GM12891 (cell line): ENCODE measurements around the gene UBAC1.

Experiments used
- POLR2A ChIP-seq: IDR thresholded peaks from 2 replicates; pipeline ENCODE4 v1.6.1; 2011; ENCODE audit warnings: low read depth, low read length, control low read depth
- POLR2AphosphoS5 ChIP-seq: IDR thresholded peaks from 2 replicates; pipeline ENCODE4 v1.6.1; 2011; ENCODE audit warnings: low read depth, low read length, control low read depth
- TAF1 ChIP-seq: IDR thresholded peaks from 2 replicates; pipeline ENCODE4 v1.6.1; 2011; ENCODE audit warnings: low read depth, low read length, control low read depth

DNA sequence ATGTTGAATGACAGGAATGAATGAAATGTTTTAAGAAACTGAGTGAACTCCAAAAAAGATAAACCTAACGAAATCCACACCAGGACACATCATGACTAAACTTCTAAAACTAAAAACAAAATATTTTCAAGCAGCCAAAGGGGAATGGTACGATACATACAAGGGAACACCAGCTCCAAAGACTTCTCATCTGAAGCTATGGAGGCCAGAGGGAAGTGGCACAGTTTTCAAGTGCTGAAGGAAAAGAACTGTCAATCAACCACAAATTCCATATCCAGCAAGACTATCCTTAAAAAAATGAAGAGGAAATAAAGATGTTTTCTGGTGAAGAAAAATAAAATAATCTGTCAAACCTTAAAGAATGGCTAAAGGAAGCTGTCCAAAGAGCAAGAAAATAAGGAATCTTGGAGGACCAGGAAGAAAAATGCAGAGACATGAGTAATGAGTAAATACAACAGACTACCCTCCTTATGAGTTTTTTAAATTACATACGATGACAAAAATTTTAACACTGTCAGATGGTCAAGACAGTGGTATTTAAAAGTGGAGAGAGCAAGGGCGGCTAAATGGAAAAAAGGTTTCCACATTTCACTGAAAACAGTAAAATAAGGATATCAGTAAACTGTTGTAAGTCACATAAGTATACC, 65.8 kb downstream of the UBAC1 start:
- TF ChIP-seq POLR2A, result no peak
- no peak for TF ChIP-seq TAF1
- no peak for TF ChIP-seq POLR2AphosphoS5
